ENCODE results near the gene CD36.

DNA sequence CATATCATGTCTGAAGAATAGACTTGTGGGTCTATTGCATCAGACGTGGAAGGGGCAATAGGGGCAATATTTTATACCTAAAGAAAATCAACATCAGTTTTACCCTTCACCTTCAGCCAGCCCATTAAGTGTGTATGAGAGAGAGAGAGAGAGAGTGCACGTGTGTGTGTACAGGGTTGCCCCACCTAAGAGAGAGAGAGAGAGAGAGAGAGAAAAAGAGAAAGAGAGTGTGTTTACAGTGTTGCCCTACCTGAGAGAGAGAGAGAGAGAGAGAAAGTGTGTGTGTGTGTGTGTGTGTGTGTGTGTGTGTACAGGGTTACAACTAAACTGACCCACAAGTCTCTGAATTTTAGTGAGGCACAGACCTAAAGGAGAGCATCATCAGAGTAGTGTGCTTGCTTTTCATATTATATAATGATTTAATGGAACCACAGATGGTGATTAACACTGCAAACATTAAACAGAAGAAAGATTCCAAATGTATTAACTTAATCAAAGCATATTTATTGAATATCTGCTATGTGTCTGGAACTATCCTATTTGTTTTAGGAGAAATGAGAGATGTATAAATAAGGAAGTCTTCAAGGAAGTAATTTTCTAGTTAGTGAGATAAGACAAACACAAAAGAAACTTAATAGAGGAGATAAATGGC lies 66.8 kb downstream of the CD36 start:
- TF ChIP-seq, protein P1, sequence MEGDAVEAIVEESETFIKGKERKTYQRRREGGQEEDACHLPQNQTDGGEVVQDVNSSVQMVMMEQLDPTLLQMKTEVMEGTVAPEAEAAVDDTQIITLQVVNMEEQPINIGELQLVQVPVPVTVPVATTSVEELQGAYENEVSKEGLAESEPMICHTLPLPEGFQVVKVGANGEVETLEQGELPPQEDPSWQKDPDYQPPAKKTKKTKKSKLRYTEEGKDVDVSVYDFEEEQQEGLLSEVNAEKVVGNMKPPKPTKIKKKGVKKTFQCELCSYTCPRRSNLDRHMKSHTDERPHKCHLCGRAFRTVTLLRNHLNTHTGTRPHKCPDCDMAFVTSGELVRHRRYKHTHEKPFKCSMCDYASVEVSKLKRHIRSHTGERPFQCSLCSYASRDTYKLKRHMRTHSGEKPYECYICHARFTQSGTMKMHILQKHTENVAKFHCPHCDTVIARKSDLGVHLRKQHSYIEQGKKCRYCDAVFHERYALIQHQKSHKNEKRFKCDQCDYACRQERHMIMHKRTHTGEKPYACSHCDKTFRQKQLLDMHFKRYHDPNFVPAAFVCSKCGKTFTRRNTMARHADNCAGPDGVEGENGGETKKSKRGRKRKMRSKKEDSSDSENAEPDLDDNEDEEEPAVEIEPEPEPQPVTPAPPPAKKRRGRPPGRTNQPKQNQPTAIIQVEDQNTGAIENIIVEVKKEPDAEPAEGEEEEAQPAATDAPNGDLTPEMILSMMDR (IDR thresholded peaks at IDR 0.05): no peak
- TF ChIP-seq EP300 (IDR thresholded peaks at IDR 0.05) (no peak), POLR2A (IDR thresholded peaks at IDR 0.05) (no peak)
